Jurkat, Clone E6-1 (cell line): Measurements from ENCODE around the gene CDKAL1.
"Not testable (repeated sequence)": the region's sequence is repeated elsewhere in the genome, so short reads cannot be mapped to it uniquely, and the experiment has no call there.

ENCODE experiments used
- DNase-seq: peaks from one replicate; pipeline ENCODE4 v3.0.0-alpha.2; 2011; ENCODE audit warnings: low read depth, low spot score
- H3K4me3 ChIP-seq: 2 replicates; pipeline ENCODE4 v1.5.1; 2011; ENCODE audit warnings: mild to moderate bottlenecking, low read length, control low read depth, moderate library complexity

Gene CDKAL1

DNA sequence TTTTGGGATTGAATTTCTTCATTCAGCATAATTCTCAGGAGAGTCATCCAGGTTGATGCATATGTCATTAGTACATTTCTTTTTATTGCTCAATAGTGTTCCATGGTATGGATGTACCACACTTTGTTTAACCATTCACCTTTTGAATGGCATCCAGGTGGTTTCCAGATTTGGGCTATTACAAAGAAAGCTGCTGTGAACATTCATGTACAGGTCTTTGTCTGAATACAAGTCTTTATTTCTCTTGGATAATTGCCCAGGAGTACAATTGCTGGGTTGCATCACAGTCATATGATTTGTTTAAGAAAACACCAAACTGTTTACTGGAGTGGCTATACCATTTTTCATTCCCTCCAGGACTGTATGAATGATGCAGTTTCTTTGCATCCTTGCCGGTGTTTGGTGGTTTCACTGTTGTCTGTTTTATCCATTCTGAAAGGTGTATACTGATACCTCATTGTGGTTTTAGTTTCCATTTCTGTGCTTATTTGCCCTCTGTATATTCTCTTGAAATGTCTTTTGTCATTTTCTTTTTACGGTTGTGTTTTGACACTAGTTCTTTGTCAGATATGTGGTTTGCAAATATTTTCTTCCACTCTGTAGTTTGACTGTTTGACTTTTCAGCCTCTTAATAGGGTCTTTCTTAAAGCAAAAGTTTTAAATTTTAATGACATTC lies 8.8 kb downstream of the CDKAL1 start:
- peak; percentile 74 for DNase-seq
- H3K4me3 ChIP-seq, result no peak overlapping the region

DNA sequence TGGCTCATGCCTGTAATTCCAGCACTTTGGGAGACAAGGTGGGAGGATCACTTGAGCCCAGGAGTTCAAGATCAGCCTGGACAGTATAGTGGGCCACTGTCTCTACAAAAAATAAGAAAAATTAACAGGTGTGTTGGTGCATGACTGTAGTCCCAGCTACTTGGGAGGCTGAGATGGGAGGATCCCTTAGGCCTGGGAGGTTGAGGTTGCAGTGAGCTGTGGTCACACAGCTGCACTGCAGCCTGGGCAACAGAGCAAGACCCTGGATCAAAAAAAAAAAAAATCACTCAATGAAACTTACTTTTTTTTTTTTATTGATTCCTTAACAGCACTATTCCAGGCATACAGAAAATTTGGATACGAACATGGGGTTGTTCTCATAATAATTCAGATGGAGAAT lies 14.0 kb downstream of the CDKAL1 start:
- H3K4me3 ChIP-seq, result no peak overlapping the region
- no peak for DNase-seq

DNA sequence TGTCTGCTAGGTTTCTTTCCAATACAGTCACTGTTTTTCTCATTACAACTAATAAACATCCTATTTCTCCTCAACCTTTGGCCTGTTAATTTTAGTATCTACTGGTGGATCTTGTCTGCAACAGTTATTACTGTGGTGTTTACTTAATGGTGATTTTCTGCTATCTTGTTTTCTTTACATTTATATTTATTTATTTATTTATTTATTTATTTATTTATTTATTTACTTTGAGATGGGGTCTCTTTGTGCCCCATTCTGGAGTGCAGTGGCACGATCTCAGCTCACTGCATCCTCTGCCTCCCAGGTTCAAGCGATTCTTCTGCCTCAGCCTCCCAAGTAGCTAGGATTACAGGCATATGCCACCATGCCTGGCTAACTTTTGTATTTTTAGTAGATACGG lies 15.1 kb downstream of the CDKAL1 start:
- DNase-seq, H3K4me3 ChIP-seq: not testable (repeated sequence)

DNA sequence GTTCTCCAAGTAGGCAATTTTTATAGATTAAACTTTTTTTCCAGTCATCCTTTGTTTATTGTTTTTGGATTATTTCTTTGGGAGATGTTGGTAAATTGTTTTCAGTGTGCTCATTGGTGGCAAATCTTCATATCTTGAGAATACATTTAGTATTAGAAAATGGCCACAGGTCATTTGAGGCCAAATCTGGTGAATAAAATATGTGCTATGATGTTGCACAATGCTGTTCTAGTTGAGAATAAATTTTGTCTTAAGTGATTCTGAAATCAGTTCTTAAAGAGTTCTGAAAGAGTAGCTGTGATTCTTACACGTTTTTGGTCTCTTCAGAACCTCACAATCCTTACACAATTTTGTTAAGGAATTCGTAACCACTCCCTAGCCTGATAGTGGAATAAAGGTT lies 20.1 kb downstream of the CDKAL1 start:
- H3K4me3 ChIP-seq, result no peak overlapping the region
- no peak for DNase-seq

DNA sequence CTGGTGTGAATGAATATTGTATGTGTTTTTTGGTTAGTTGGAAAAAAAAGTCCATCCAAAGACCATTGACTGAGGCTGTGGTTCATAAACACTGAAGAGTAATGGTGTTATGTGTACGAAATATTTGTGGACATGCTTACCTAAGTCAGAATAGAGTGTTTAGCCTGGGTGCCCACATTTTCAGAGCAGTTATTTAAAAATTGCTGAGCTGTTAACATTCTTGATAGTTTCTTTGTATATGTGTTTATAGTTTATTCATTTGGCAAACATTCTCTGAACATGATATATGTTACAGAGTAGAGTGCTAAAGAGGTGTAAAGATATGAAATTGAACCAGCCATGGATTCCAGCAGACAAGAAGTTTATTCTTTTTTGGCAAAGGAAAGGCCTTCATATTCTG lies 20.6 kb downstream of the CDKAL1 start:
- DNase-seq, result no peak
- H3K4me3 ChIP-seq, result no peak overlapping the region

DNA sequence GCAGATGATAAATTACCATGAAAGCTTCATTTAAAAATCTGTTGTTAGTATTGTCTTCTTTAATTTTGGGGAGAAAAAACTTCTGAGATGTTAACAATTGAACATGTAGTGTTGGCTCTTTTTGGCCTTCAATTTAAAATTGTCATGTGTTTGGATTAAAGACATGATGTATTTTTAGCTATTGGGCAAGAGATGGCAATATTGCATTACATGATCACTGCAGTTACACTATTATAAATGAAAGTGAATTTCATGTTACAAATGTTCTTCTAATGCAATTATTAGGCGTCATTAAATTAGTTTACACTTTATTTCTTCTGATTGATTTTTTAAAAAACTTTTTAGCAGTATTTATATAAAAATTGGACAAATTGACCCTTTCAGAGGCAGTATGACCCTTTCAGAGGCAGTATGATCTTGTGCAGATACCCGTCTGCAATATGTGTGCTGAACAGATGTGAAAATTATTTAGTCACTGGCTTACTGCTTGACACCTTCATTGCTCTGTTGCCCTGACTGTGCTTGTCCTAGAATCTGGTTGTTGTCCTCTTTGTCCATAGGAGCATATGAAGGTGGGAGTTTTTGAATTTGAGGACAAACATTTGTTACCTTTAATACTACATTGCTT lies 25.8 kb downstream of the CDKAL1 start:
- no peak overlapping the region for H3K4me3 ChIP-seq
- DNase-seq, result no peak

DNA sequence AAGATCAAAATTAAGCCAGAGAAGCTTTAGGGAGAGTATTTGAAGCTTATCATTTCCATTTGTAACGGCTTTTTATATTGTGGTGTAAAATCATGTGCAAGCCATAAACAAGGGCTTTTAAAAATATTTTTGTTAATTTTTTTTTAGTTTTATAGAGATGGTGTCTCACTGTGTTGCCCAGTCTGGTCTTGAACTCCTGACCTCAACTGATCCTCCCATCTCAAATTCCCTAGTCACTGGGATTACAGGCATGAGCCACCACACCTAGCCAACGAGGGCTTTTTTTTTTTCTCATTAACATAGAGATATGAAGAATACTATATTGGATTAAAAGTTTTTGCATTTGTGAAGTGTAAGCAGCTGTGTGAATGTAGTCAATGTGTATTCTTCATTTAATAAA lies 29.1 kb downstream of the CDKAL1 start:
- no peak for DNase-seq

DNA sequence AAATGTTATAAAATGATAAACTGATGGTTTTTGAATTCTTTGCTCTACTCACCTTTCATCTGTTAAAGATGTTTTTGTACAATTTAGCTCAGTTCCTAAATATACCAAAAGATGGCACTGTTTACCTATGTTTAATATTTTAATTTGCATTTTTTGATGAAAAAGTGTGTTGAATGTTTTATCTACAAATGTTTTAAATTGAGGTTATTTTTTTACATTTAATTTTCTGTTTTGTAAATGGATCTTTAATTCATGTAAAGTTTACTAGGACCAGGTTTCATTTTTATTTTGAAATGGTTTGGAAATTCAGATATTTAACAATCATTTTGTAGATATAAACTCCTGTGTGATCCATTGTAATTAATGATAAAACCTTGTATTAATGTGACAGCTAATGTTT lies 30.0 kb downstream of the CDKAL1 start:
- DNase-seq, result peak; percentile 53
- peak overlapping the region; percentile 40 for H3K4me3 ChIP-seq

More for the DNA sequence above, 29.1 kb downstream of the CDKAL1 start:
- H3K4me3 ChIP-seq, result no peak overlapping the region

GRCh38 chr6:20564777-20565176 lies 30.5 kb downstream of the CDKAL1 start:
- H3K4me3 ChIP-seq, result peak overlapping the region; percentile 40
- DNase-seq, result peak; percentile 86

GRCh38 chr6:20565342-20565741 lies 31.1 kb downstream of the CDKAL1 start:
- peak; percentile 63 for DNase-seq
- H3K4me3 ChIP-seq, result peak overlapping the region; percentile 40

DNA sequence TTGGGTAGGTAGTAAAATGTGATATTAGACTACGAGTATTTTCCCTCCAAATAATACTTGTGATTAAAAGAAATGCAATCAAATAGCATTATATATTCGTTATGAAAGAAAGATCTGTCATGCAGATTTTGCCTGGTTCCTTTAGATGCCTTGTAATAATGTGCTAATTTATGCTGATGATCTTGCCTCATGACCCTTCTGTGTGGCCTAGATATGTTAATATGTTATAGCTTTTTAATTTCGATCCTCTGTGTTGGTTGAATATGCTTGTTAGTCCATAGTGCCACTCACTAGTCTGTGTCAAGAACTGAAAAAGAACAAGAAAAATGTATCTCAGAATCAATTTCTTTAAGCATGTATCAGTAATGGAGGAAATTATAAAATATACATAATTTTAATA lies 31.9 kb downstream of the CDKAL1 start:
- no peak for DNase-seq

DNA sequence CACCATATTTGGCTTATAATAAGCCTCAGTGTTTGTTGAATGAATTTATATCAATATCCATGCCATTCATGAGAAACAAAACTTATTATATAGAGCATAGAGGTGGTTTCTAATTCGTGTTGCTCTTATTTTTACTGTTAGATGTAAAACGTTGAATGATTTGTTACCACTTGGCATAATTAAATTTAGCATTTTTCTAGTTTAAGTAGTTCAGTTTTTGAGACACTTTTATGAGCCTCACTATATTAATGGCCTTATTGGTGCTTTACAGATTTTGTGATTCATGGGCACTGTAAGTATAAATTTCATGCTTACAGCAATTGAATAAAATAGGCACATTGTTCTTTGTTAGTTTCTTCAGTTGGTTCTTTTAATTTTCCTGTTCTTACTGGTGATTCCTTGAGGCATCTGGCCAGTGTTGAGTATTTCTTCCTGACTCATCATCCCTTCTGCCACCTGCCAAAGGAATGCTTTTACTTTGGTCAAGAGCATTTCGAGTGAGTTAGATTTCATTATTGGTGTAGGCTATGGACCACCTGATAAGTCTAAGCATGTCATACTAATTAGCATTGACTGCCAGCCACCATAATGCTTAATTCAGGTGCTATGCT lies 34.8 kb downstream of the CDKAL1 start:
- no peak overlapping the region for H3K4me3 ChIP-seq
- no peak for DNase-seq

More for the DNA sequence above, 31.9 kb downstream of the CDKAL1 start:
- no peak overlapping the region for H3K4me3 ChIP-seq

- no peak overlapping the region for H3K4me3 ChIP-seq
- no peak for DNase-seq
Measured at GRCh38 chr6:20571261-20571660, 37.0 kb downstream of the CDKAL1 start.

DNA sequence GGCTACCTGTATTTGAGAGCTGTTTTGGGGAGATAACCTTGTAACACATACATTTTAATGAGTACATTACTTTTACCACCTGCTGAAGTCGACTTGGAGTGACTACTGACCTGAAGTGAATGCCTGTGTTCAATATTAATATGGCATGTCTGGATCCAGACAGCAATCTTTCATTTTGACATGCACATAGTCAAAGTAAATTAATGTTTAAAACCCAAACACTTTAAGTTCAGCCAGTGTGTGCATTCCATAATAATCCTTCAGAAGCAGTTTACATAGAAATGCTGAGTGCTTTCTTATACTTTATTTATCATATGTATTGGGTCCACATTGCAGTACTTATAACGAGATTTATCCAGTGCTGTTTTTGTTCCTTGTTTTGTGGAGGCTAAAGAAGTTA lies 38.0 kb downstream of the CDKAL1 start:
- DNase-seq, result no peak
- H3K4me3 ChIP-seq, result no peak overlapping the region

- no peak overlapping the region for H3K4me3 ChIP-seq
- DNase-seq, result no peak
Measured at GRCh38 chr6:20572940-20573339, 38.7 kb downstream of the CDKAL1 start.

GRCh38 chr6:20574355-20574754 lies 40.1 kb downstream of the CDKAL1 start:
- no peak overlapping the region for H3K4me3 ChIP-seq
- DNase-seq, result no peak

DNA sequence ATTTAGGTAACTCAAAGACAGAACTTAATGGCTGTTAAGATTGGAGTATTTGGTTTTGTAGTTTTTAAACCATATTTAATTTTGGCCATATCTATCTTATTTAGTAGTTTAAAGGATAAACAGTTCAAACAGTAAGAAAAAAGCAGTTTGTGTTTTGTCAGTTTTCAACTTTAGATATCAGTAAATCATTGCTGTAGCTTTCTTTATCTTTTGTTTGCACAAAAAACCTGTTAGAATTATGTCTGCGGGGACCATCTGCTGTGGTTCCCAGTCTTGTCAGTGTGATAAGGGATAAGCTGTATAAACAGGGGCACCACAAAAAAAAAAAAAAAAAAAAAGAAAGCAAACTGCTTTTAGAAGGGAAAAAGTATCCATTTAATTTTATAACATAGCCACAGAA lies 40.9 kb downstream of the CDKAL1 start:
- peak; percentile 92 for DNase-seq
- H3K4me3 ChIP-seq, result no peak overlapping the region

DNA sequence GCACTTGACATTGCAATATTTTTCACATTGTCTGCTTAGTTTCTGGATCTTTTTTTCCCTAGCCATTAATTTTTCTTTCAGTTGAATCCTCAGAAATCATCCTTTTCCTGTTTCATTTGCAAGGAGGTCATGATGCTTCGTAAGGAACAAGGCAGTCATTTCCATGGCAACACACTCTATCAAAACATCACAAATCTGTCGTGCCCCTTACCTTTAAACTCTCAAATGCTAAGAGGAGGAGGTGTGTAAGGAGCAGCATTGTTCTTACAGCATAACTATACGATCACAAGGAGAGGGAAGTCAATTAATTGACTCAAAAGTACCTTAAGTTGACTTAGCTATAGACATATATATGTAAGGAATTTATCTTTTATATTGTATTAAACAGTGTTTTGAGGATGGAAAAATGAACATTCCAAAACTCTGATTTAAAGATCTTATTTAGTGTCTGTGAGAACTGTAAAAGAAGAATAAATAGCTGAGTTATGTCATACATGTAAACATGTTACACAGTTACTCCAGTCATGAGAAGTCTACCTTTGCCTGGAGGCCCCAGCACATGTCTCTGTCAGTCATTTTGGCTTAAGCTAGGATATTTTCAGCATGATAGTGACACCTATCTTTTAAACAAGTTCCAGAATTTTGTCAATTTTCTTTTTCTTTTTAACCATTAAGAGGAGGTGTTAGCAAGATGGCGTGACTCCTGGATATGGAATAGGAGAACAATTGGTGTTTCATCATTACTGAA lies 41.6 kb downstream of the CDKAL1 start:
- H3K4me3 ChIP-seq, result no peak overlapping the region
- DNase-seq, result peak; percentile 76

GRCh38 chr6:20577173-20577688 lies 43.0 kb downstream of the CDKAL1 start:
- H3K4me3 ChIP-seq, result no peak overlapping the region
- no peak for DNase-seq

DNA sequence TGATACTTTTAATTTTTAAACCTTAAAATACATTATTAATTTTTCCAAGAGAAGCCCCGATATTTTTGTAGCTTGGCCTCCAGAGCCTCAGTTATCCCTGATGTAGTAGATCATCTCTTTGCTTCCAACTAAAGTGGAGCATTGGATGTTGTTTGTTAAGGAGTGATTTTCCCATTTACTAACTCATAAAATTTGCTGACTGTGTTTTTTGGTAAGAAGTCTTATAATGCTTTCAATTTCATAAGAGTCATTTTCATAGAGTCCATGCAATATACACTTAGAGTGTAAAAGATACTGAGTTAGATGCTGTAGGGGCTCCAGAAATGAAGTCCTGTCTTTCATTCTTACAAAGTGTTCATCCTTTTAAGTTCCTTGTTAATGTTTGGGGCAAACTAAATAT lies 46.8 kb downstream of the CDKAL1 start:
- H3K4me3 ChIP-seq, result no peak overlapping the region
- no peak for DNase-seq
